CD4-positive, alpha-beta T cell treated with Interleukin-21 for 1 hour (primary cell): ENCODE data around the gene ADIPOR1.

ENCODE experiments used
- DNase-seq: peaks from one replicate; pipeline ENCODE4 v3.0.0-alpha.2; 2020

Gene ADIPOR1

GRCh38 chr1:202968895-202969295 lies 10.8 kb upstream of the ADIPOR1 start:
- peak; percentile 63 for DNase-seq

GRCh38 chr1:202968351-202968750 lies 10.2 kb upstream of the ADIPOR1 start:
- no peak for DNase-seq

GRCh38 chr1:202967684-202968281 lies 9.7 kb upstream of the ADIPOR1 start:
- peak; percentile 49 for DNase-seq

- DNase-seq, result no peak
These were observed 8.1 kb upstream of the ADIPOR1 start for GRCh38 chr1:202966006-202966898.

- DNase-seq, result no peak
These were observed 7.3 kb upstream of the ADIPOR1 start for GRCh38 chr1:202965422-202965821.

GRCh38 chr1:202964791-202965410 lies 6.8 kb upstream of the ADIPOR1 start:
- no peak for DNase-seq

GRCh38 chr1:202961220-202961880 lies 3.2 kb upstream of the ADIPOR1 start:
- DNase-seq, result no peak

- no peak for DNase-seq
These were observed 1.1 kb upstream of the ADIPOR1 start for GRCh38 chr1:202959276-202959620.

GRCh38 chr1:202958544-202959275 lies 598 bp upstream of the ADIPOR1 start:
- peak; percentile 32 for DNase-seq

GRCh38 chr1:202956969-202957368 lies 1.1 kb downstream of the ADIPOR1 start:
- no peak for DNase-seq

- DNase-seq, result no peak
These were observed 3.9 kb downstream of the ADIPOR1 start for GRCh38 chr1:202954057-202954745.

- no peak for DNase-seq
These were observed 4.7 kb downstream of the ADIPOR1 start for GRCh38 chr1:202953392-202953791.

- peak; percentile 30 for DNase-seq
These were observed 5.3 kb downstream of the ADIPOR1 start for GRCh38 chr1:202952818-202953217.

GRCh38 chr1:202952099-202952498 lies 6.0 kb downstream of the ADIPOR1 start:
- DNase-seq, result no peak

GRCh38 chr1:202951437-202951836 lies 6.7 kb downstream of the ADIPOR1 start:
- no peak for DNase-seq

- no peak for DNase-seq
These were observed 12.6 kb downstream of the ADIPOR1 start for GRCh38 chr1:202945483-202945882.

- DNase-seq, result no peak
These were observed 13.6 kb downstream of the ADIPOR1 start for GRCh38 chr1:202944438-202944921.

GRCh38 chr1:202942426-202942825 lies 15.7 kb downstream of the ADIPOR1 start:
- no peak for DNase-seq

GRCh38 chr1:202941372-202941771 lies 16.7 kb downstream of the ADIPOR1 start:
- DNase-seq, result no peak

GRCh38 chr1:202940561-202940960 lies 17.6 kb downstream of the ADIPOR1 start:
- no peak for DNase-seq

- DNase-seq, result no peak
These were observed 19.7 kb downstream of the ADIPOR1 start for GRCh38 chr1:202938287-202938925.
